Right renal pelvis (tissue), 4 donors: ENCODE data around the gene RETREG1. TPM values are rescaled to one million over a fixed set of nuclear protein-coding genes. Genes with fewer than 3 reads are reported as not detected.
A peak's percentile ranks its signal among the peaks of the same experiment; 100 is the strongest.
"Not testable (repeated sequence)": the region's sequence is repeated elsewhere in the genome, so short reads cannot be mapped to it uniquely, and the experiment has no call there.

ENCODE experiments used
- DNase-seq, 4 donors: peaks; one replicate each; pipeline ENCODE4 v3.0.0-alpha.2; 2013; ENCODE audit warnings: low read depth in 4 of 4, low spot score in 3 of 4, missing footprints in 1 of 4
- polyA plus RNA-seq, 4 donors: library from polyadenylated mRNA; unstranded; fragments of 120-200 nt; gene quantifications; one replicate each; pipeline ENCODE4 v1.2.1, GENCODE V29; 2013; ENCODE audit not compliant: insufficient read length in 4 of 4

Gene RETREG1
- 10 to 100 TPM; 35.4 to 48.6 (median 42.8) TPM for polyA plus RNA-seq

GRCh38 chr5:16616536-16617273 is at the start of gene RETREG1:
Gene RETREG1, minus strand, starts transcription at chr5:16616997. Its CDS starts 26 bp downstream, at chr5:16616971.
- DNase-seq = no peak

GRCh38 chr5:16666130-16666882 is 49.5 kb upstream of the RETREG1 start:
- peak in 1 of 4 donors; percentile 45 for DNase-seq

GRCh38 chr5:16665601-16666000 is 48.8 kb upstream of the RETREG1 start:
- DNase-seq = no peak

GRCh38 chr5:16664368-16664767 is 47.6 kb upstream of the RETREG1 start:
- DNase-seq = no peak

- no peak for DNase-seq
These were observed 47.0 kb upstream of the RETREG1 start for GRCh38 chr5:16663840-16664239.

- no peak for DNase-seq
These were observed 44.9 kb upstream of the RETREG1 start for GRCh38 chr5:16661713-16662112.

- DNase-seq = no peak
These were observed 44.2 kb upstream of the RETREG1 start for GRCh38 chr5:16660982-16661381.

GRCh38 chr5:16659536-16659935 is 42.7 kb upstream of the RETREG1 start:
- no peak for DNase-seq

GRCh38 chr5:16656561-16657191 is 39.9 kb upstream of the RETREG1 start:
- DNase-seq = no peak

- DNase-seq = no peak
These were observed 38.0 kb upstream of the RETREG1 start for GRCh38 chr5:16654647-16655334.

GRCh38 chr5:16648739-16649138 is 31.9 kb upstream of the RETREG1 start:
- not testable (repeated sequence) for DNase-seq

- DNase-seq = no peak
These were observed 27.6 kb upstream of the RETREG1 start for GRCh38 chr5:16644301-16644889.

GRCh38 chr5:16642867-16643266 is 26.1 kb upstream of the RETREG1 start:
- no peak for DNase-seq

GRCh38 chr5:16639206-16639605 is 22.4 kb upstream of the RETREG1 start:
- no peak for DNase-seq

GRCh38 chr5:16628376-16628775 is 11.6 kb upstream of the RETREG1 start:
- DNase-seq = no peak

GRCh38 chr5:16626696-16627264 is 10.0 kb upstream of the RETREG1 start:
- DNase-seq = no peak

GRCh38 chr5:16625096-16625495 is 8.3 kb upstream of the RETREG1 start:
- no peak for DNase-seq

- no peak for DNase-seq
These were observed 2.3 kb upstream of the RETREG1 start for GRCh38 chr5:16619136-16619535.

GRCh38 chr5:16618138-16618897 is 1.5 kb upstream of the RETREG1 start:
- DNase-seq = no peak
